Ishikawa (cell line): Measurements from ENCODE around the gene ZMYND8.

Experiments
- CEBPB ChIP-seq: IDR thresholded peaks from 2 replicates; pipeline ENCODE4 v1.6.1; 2012
- CREB1 ChIP-seq: IDR thresholded peaks from 2 replicates; pipeline ENCODE4 v1.6.1; 2012; ENCODE audit warnings: low read depth
- EP300 ChIP-seq: IDR thresholded peaks from 2 replicates; pipeline ENCODE4 v1.6.1; 2012; ENCODE audit warnings: borderline replicate concordance
- FOXM1 ChIP-seq: IDR thresholded peaks from 2 replicates; pipeline ENCODE4 v1.6.1; 2012; ENCODE audit warnings: low read depth, borderline replicate concordance
- NFIC ChIP-seq: IDR thresholded peaks from 2 replicates; pipeline ENCODE4 v1.6.1; 2012
- RAD21 ChIP-seq: IDR thresholded peaks from 2 replicates; pipeline ENCODE4 v1.6.1; 2012; ENCODE audit warnings: low read depth
- TAF1 ChIP-seq: IDR thresholded peaks from 2 replicates; pipeline ENCODE4 v1.6.1; 2012; ENCODE audit warnings: low read depth, mild to moderate bottlenecking
- USF1 ChIP-seq: IDR thresholded peaks from 2 replicates; pipeline ENCODE4 v1.6.1; 2012
- YY1 ChIP-seq: IDR thresholded peaks from 2 replicates; pipeline ENCODE4 v1.6.1; 2012; ENCODE audit warnings: low read depth

- TF ChIP-seq NFIC, result no peak
- no peak for TF ChIP-seq TAF1
- no peak for TF ChIP-seq EP300
- no peak for TF ChIP-seq FOXM1
- TF ChIP-seq CEBPB, result no peak
- TF ChIP-seq RAD21, result no peak
- no peak for TF ChIP-seq YY1
- no peak for TF ChIP-seq USF1
- no peak for TF ChIP-seq CREB1
Measured at GRCh38 chr20:47252879-47253307, 103.6 kb downstream of the ZMYND8 start.
